ENCODE results near the gene SCRN2. TPM values are rescaled to one million over a fixed set of nuclear protein-coding genes. Genes with fewer than 3 reads are reported as not detected.

Gene SCRN2
- total and polyA plus RNA-seq, 2 of the 8 experiments (the other 6 are each of a cell fraction or from before 2014, with no cell fraction given): 24.4 to 42.3 TPM

GRCh38 chr17:47792979-47793378 is 48.1 kb downstream of the SCRN2 start:
- H2BK15ac ChIP-seq (ENCODE audit: low read length): no peak overlapping the region
- no peak overlapping the region for H2AK5ac ChIP-seq (ENCODE audit: low read depth, low read length)
- no peak overlapping the region for H3K18ac ChIP-seq (ENCODE audit: extremely low read depth, low read length)
- no peak overlapping the region for H4K8ac ChIP-seq (ENCODE audit: extremely low read depth, insufficient read depth, low read length)
- H3K27me3 ChIP-seq (replicated peaks in 1 of 4; ENCODE audit: control insufficient read depth in 3 of 4, extremely low read depth in 1 of 4, insufficient read depth in 3 of 4, low read length in 3 of 4): peaks cover 6 to 33% (median 26%) of the 10 kb centered on the region in 4 experiments
- no peak for TF ChIP-seq EP300 (IDR thresholded peaks at IDR 0.05; ENCODE audit: borderline replicate concordance in 1 of 2, low read depth in 2 of 2, low read length in 2 of 2)
- no peak for TF ChIP-seq EGR1 (IDR thresholded peaks at IDR 0.05; ENCODE audit: borderline replicate concordance, low read depth, low read length)
- TF ChIP-seq CHD2 (IDR thresholded peaks at IDR 0.05; ENCODE audit: low read length): no peak
- no peak for TF ChIP-seq RNF2 (IDR thresholded peaks at IDR 0.05; ENCODE audit: borderline replicate concordance, low read depth, low read length, missing control alignments, poor library complexity, severe bottlenecking)
- TF ChIP-seq E2F6 (IDR thresholded peaks at IDR 0.05): no peak
- no peak overlapping the region for H2AFZ ChIP-seq (ENCODE audit: low read length)
- no peaks in the 10 kb centered on the region for H3K79me1 ChIP-seq (ENCODE audit: low read depth, low read length)
- H3K4me1 ChIP-seq (replicated peaks in 1 of 4; ENCODE audit: control insufficient read depth in 3 of 4, insufficient read depth in 4 of 4, low read length in 3 of 4): peaks cover 0 to 3% (median 2%) of the 10 kb centered on the region in 4 experiments; a peak in 3 of 7 replicates
- FAIRE-seq (no peak), DNase-seq (ENCODE audit: low read depth in 1 of 2, low spot score in 2 of 2) (no peak)
- no peaks in the 10 kb centered on the region for H4K20me1 ChIP-seq (replicated peaks in 1 of 2; ENCODE audit: control insufficient read depth in 1 of 2, insufficient read depth in 2 of 2, low read length in 2 of 2)
- no peaks in the 10 kb centered on the region for H3K79me2 ChIP-seq (ENCODE audit: control insufficient read depth in 1 of 2, insufficient read depth in 2 of 2, low read length in 2 of 2)
- H4K91ac ChIP-seq (replicated peaks; ENCODE audit: insufficient read length, low read length): no peak overlapping the region
- H3K23me2 ChIP-seq (ENCODE audit: low read depth, low read length): peaks cover 5% of the 10 kb centered on the region
- no peak overlapping the region for H3K4me3 ChIP-seq (ENCODE audit: extremely low read depth in 1 of 4, insufficient read depth in 2 of 4, low read depth in 3 of 4, low read length in 4 of 4)
- no peak overlapping the region for H3K4ac ChIP-seq (replicated peaks; ENCODE audit: insufficient read length, low read depth, low read length)
- no peak overlapping the region for H3K9ac ChIP-seq (replicated peaks in 1 of 4; ENCODE audit: extremely low read depth in 1 of 4, low read depth in 3 of 4, low read length in 3 of 4)
- 66% methylated on average over 6 of the region's 6 CpGs; no CpG with 5 or more reads in 1 of the 2 experiments for WGBS, 2 experiments (ENCODE audit: extremely low coverage in 1 of 2, insufficient coverage in 1 of 2, insufficient read length in 1 of 2, insufficient replicate concordance in 2 of 2, low coverage in 1 of 2, low lambda C conversion rate in 2 of 2, missing lambda C conversion rate in 1 of 2)
- no peak overlapping the region for H2BK5ac ChIP-seq (ENCODE audit: low read depth, low read length)
- CTCF ChIA-PET (ENCODE audit: partially characterized antibody): interaction anchor here (0.7 to 2.2 kb wide), 6 partner anchors 12 to 100 kb away, joined by 3 to 7 read pairs (median 3); no protein-coding TSS in a partner anchor
- H3K23ac ChIP-seq (ENCODE audit: insufficient read length): no peak overlapping the region
- no peaks in the 10 kb centered on the region for H3K9me3 ChIP-seq (ENCODE audit: insufficient read depth in 2 of 2, low read depth in 1 of 2, low read length in 1 of 2)
- H3K27ac ChIP-seq (ENCODE audit: low read depth, low read length): no peak overlapping the region
- H4K5ac ChIP-seq (ENCODE audit: insufficient read length, low read depth, low read length): no peak overlapping the region
- no peak overlapping the region for H3K4me2 ChIP-seq (ENCODE audit: insufficient read depth in 1 of 2, low read depth in 2 of 2, low read length in 2 of 2)
- POLR2A ChIA-PET (ENCODE audit: partially characterized antibody): interaction anchor here (1.2 kb wide), 1 partner anchor 24 kb away, joined by 3 read pairs; no protein-coding TSS in a partner anchor
- H2BK12ac ChIP-seq (ENCODE audit: low read depth, low read length): no peak overlapping the region
- H3K56ac ChIP-seq (replicated peaks; ENCODE audit: insufficient read length, low read depth, low read length): no peak overlapping the region
- no peak overlapping the region for H3K14ac ChIP-seq (ENCODE audit: insufficient read length)
- no peaks in the 10 kb centered on the region for H3K36me3 ChIP-seq (ENCODE audit: control insufficient read depth in 2 of 4, insufficient read depth in 4 of 4, low read length in 3 of 4)
- H2BK120ac ChIP-seq (replicated peaks; ENCODE audit: low read depth, low read length): no peak overlapping the region
- H2BK20ac ChIP-seq (ENCODE audit: low read length): no peak overlapping the region

Measured in H1 (cell line).